Mucosa of descending colon (tissue), 3 donors: Measurements from ENCODE around the gene ANO3. TPM values are rescaled to one million over a fixed set of nuclear protein-coding genes. Genes with fewer than 3 reads are reported as not detected.

ENCODE experiments used
- ATAC-seq: fragments of 200-7000 bp; cut with Tn5 transposase; one replicate; pipeline ENCODE4 v1.9.1; 2020; ENCODE audit warnings: mild to moderate bottlenecking, moderate library complexity
- DNase-seq, 3 donors: peaks; one replicate each; pipeline ENCODE4 v3.0.0-alpha.2; 2020
- H3K36me3 ChIP-seq: fragments of 200-600 bp; one replicate; pipeline ENCODE4 v1.8.0; 2021; ENCODE audit warnings: low read depth, mild to moderate bottlenecking
- H3K4me1 ChIP-seq: fragments of 200-600 bp; one replicate; pipeline ENCODE4 v1.8.0; 2021; ENCODE audit warnings: low read depth, mild to moderate bottlenecking
- H3K4me3 ChIP-seq: fragments of 200-600 bp; one replicate; pipeline ENCODE4 v1.8.0; 2021; ENCODE audit warnings: mild to moderate bottlenecking
- H3K9me3 ChIP-seq: fragments of 200-600 bp; one replicate; pipeline ENCODE4 v1.8.0; 2021; ENCODE audit warnings: mild to moderate bottlenecking
- intact Hi-C, 2 donors: fragments of 100-400 bp; cut with DNase I in 1 of 2; cut with micrococcal nuclease in 1 of 2; formaldehyde crosslinking; loops; one replicate each; pipeline versions ENCODE4 v1.11.0 to v1.11.1; 2022; cut with DNase I, micrococcal nuclease
- total RNA-seq, 3 donors: library from RNA; stranded (reverse); fragmentation: NEBNext Ultra II Directional in 2 of 3; extraction: Animal tissue kit (Norgen Biotek cat#: 25700) in 2 of 3; gene quantifications; one replicate each; pipeline versions ENCODE4 v1.2.1 to v1.2.4, GENCODE V29; 2021 to 2023
- TF ChIP-seq, protein P1 (sequence below): fragments of 200-600 bp; IDR thresholded peaks from one replicate; pipeline ENCODE4 v1.8.0; 2022; ENCODE audit warnings: antibody characterized with exemption, mild to moderate bottlenecking
- donor health status: DM: no; HTN: no; CAD: no; lungs with moderate emphysema.
- donor health status: DM: no; HTN: no; CAD: no.
- donor health status: DM: no; HTN: yes; CAD: no.

ANO3 gene
- total RNA-seq, 3 donors from 2014 or later = 0.31 to 1.3 (median 0.35) TPM

GRCh38 chr11:26599425-26599824 lies 267.5 kb downstream of the ANO3 start:
- ATAC-seq (no peak), DNase-seq (no peak)
- Histone ChIP-seq H3K4me3 (no peak overlapping the region), H3K4me1 (no peaks in the 10 kb centered on the region), H3K36me3 (no peaks in the 10 kb centered on the region), H3K9me3 (no peaks in the 10 kb centered on the region)
- intact Hi-C loops = no loop called here
- TF ChIP-seq, protein P1, sequence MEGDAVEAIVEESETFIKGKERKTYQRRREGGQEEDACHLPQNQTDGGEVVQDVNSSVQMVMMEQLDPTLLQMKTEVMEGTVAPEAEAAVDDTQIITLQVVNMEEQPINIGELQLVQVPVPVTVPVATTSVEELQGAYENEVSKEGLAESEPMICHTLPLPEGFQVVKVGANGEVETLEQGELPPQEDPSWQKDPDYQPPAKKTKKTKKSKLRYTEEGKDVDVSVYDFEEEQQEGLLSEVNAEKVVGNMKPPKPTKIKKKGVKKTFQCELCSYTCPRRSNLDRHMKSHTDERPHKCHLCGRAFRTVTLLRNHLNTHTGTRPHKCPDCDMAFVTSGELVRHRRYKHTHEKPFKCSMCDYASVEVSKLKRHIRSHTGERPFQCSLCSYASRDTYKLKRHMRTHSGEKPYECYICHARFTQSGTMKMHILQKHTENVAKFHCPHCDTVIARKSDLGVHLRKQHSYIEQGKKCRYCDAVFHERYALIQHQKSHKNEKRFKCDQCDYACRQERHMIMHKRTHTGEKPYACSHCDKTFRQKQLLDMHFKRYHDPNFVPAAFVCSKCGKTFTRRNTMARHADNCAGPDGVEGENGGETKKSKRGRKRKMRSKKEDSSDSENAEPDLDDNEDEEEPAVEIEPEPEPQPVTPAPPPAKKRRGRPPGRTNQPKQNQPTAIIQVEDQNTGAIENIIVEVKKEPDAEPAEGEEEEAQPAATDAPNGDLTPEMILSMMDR = no peak

- H3K4me1 ChIP-seq = no peaks in the 10 kb centered on the region
- intact Hi-C loops = no loop called here
- TF ChIP-seq, protein P1 = no peak
- ATAC-seq (no peak), DNase-seq (no peak)
- H3K9me3 ChIP-seq = no peaks in the 10 kb centered on the region
- H3K4me3 ChIP-seq = no peak overlapping the region
- H3K36me3 ChIP-seq = no peaks in the 10 kb centered on the region
These were observed 268.0 kb downstream of the ANO3 start for GRCh38 chr11:26599876-26600434.

- no peaks in the 10 kb centered on the region for H3K36me3 ChIP-seq
- no peak overlapping the region for H3K4me3 ChIP-seq
- H3K4me1 ChIP-seq = no peaks in the 10 kb centered on the region
- ATAC-seq (no peak), DNase-seq (no peak)
- intact Hi-C loops = no loop called here
- TF ChIP-seq, protein P1 = no peak
- no peaks in the 10 kb centered on the region for H3K9me3 ChIP-seq
These were observed 276.0 kb downstream of the ANO3 start for GRCh38 chr11:26607725-26608506.

GRCh38 chr11:26608507-26609146 lies 276.7 kb downstream of the ANO3 start:
- no peak for ATAC-seq
- H3K4me1 ChIP-seq = no peaks in the 10 kb centered on the region
- no peaks in the 10 kb centered on the region for H3K36me3 ChIP-seq
- no peak overlapping the region for H3K4me3 ChIP-seq
- intact Hi-C loops = no loop called here
- no peaks in the 10 kb centered on the region for H3K9me3 ChIP-seq
- TF ChIP-seq, protein P1 = no peak
- DNase-seq = no peak

- Histone ChIP-seq H3K4me1 (no peaks in the 10 kb centered on the region), H3K9me3 (no peaks in the 10 kb centered on the region), H3K36me3 (no peaks in the 10 kb centered on the region), H3K4me3 (no peak overlapping the region)
- intact Hi-C loops = no loop called here
- TF ChIP-seq, protein P1 = no peak
- ATAC-seq = no peak
- no peak for DNase-seq
These were observed 281.8 kb downstream of the ANO3 start for GRCh38 chr11:26613759-26614158.
